Memory B cell (primary cell): Measurements from ENCODE around the gene UBAC2.

Experiments used
- ATAC-seq: fragments of 150-1000 bp; cut with Tn5 transposase; 2 replicates; pipeline ENCODE4 v1.10.0; 2021; ENCODE audit warnings: low read depth, mild to moderate bottlenecking, moderate library complexity
- DNase-seq, 2 donors: peaks; one replicate each; pipeline ENCODE4 v3.0.0; 2022; ENCODE audit warnings: low spot score in 2 of 2
- H3K27ac Mint-ChIP-seq: one replicate; pipeline ENCODE4 v1.8.0; 2022; ENCODE audit warnings: mild to moderate bottlenecking, moderate library complexity, mixed read lengths
- H3K27me3 Mint-ChIP-seq: one replicate; pipeline ENCODE4 v1.8.0; 2022; ENCODE audit warnings: mixed read lengths
- H3K36me3 Mint-ChIP-seq: one replicate; pipeline ENCODE4 v1.8.0; 2022; ENCODE audit warnings: mild to moderate bottlenecking, mixed read lengths
- H3K4me1 Mint-ChIP-seq: one replicate; pipeline ENCODE4 v1.8.0; 2022; ENCODE audit warnings: mixed read lengths
- H3K4me3 Mint-ChIP-seq: one replicate; pipeline ENCODE4 v1.8.0; 2022; ENCODE audit warnings: mild to moderate bottlenecking, moderate library complexity, mixed read lengths
- H3K9me3 Mint-ChIP-seq: one replicate; pipeline ENCODE4 v1.8.0; 2022; ENCODE audit warnings: mixed read lengths

Gene UBAC2

DNA sequence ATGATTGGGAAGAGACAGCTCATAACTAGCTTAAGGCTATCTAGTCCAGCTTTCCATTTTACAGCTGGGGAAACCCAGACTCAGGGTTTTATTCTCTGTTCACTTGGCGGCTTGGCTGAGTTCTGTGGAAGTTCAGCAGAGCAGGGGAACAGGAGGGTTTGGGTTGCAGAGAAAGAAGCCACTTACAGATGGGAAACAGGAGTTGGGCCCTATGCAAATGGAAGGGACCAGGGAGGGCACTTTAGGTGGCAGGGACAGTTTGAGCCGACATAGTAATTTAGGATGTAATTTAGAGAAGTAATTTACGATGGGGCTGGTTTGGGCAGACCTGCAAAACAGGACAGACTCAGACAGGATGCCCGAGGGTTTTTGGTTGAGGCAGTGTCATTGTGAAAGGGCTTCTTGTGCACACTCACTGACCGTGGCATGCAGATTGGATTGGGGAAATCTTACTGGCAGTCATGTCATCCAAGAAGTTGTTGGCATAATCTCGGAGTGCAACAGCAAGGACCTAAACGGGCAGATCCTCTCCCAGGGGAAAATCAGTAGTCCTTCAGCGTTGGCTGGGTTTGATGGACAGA lies 153.8 kb downstream of the UBAC2 start:
- Mint-ChIP-seq H3K4me3 (peak overlapping the region; percentile 73), H3K27ac (peak overlapping the region; percentile 100), H3K36me3 (peaks cover 16% of the 10 kb centered on the region), H3K9me3 (no peaks in the 10 kb centered on the region), H3K4me1 (peaks cover 59% of the 10 kb centered on the region), H3K27me3 (no peaks in the 10 kb centered on the region)
- ATAC-seq (peak; percentile 22), DNase-seq (peak in 1 of 2 donors; percentile 42)

DNA sequence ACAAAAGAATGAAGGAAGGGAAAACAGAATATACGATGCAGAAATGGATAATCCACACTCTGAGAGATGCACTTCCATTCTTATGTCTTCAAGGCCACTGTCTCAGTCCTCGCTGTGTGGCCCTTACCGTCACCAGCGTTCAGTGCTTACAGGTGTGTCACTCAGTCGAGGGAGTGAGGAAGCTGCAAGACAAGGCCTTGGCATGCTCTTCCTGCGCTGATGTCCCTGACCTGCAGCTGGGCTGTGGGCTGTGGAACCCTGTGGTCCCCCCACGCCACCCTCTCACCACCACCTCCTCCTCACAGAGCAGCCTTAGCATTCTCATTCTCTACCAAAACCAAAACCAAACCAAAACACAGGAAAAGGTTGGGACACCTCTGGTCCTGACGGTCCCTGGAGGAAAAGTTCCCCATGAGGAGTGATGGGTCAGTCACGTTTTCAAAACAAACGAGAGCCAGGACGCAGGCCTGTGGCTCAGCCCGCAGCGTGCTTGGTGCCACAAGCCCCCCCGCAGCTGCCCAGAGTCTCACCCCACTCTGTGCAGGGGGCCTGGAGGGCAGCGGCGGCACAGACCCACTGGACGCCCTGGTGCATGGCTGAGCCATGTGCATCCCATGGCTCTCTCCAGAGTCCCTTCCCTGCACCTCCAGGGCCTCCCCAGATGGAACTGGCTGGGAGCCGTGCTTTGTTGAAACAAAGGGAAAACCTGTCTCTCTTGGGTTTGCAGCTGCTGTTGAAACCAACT lies 154.8 kb downstream of the UBAC2 start:
- Mint-ChIP-seq H3K36me3 (peaks cover 13% of the 10 kb centered on the region), H3K27me3 (no peaks in the 10 kb centered on the region), H3K27ac (peak overlapping the region; percentile 100), H3K4me3 (peak overlapping the region; percentile 72), H3K4me1 (peaks cover 68% of the 10 kb centered on the region), H3K9me3 (no peaks in the 10 kb centered on the region)
- ATAC-seq (no peak), DNase-seq (no peak)

DNA sequence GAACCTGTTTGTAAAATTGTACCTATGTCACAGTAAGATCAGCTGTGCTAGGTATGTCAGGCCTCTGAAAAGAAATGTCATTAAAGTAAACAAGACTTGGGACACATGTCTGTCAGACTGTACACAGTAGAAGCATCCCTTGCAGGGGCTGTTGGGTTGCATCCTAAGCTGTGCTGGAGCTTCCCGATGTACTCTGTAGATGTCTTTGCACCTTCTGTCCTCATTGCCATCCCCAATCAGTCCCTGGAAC lies 155.3 kb downstream of the UBAC2 start:
- Mint-ChIP-seq H3K36me3 (peaks cover 15% of the 10 kb centered on the region), H3K4me3 (peak overlapping the region; percentile 72), H3K27me3 (no peaks in the 10 kb centered on the region), H3K4me1 (peaks cover 69% of the 10 kb centered on the region), H3K9me3 (no peaks in the 10 kb centered on the region), H3K27ac (peak overlapping the region; percentile 100)
- DNase-seq (no peak), ATAC-seq (peak; percentile 3)

DNA sequence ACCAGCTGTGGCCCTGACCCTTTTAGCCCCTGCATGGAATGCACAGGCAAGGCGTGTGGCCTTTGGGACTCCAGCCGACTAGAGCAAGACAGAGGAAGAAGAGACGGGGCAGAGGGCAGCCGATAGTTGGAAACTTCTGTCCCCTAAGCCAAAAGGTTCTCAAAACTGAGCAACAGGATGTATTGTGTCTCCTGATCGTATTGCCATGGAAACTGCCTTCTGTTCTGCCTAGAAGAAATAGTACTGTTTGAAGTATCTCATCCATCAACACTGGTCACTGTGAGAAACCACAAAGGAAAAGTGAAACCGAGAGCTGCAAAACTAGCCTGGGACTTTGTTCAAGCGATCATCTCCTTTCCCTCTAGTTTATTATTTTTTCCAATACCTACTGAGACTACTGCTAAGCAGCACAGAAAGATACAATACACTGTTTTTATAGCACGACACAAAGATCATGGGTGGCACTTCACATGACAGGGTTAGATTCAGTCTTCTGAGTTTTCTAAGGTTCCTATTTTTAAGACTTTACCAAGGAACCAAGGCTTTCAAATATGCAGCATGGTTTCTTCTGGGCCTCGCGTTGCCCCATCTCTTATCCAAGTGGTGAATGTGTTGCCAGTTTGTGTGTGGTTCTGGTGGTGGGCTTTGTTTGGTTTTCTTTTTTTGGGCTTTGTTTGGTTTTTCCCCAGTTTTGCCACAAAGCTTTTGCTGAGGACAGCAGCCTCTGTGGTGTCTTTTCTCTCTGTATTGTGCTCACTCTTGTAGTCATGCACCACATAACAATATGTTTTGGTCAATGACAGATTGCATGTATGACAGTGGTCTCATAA lies 155.8 kb downstream of the UBAC2 start:
- Mint-ChIP-seq H3K4me1 (peaks cover 72% of the 10 kb centered on the region), H3K27me3 (no peaks in the 10 kb centered on the region), H3K9me3 (no peaks in the 10 kb centered on the region), H3K36me3 (peaks cover 18% of the 10 kb centered on the region), H3K27ac (peak overlapping the region; percentile 100), H3K4me3 (peak overlapping the region; percentile 72)
- ATAC-seq, result peak; percentile 78
- DNase-seq, result peak; percentile 71 to 74

DNA sequence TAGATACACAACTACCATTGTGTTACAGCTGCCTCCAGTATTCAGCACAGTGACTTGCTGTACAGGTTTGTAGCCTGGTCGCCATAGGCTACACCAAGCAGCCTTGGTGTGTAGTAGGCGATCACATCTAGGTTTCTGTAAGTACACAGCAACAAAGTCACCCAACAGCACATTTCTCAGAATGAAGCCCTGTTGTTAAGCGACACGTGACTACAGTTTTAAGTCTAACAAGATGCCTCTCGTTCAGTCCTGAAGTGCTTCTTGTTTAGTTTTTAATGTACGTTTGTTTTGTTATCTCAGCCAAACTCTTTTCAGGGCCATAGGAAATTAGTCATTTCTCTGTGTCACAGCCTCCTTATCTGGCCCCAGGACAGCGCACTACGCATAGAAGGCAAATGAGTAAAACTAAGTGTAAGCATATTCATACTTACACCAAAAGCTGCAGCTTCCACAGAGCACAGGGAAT lies 156.5 kb downstream of the UBAC2 start:
- ATAC-seq, result no peak

DNA sequence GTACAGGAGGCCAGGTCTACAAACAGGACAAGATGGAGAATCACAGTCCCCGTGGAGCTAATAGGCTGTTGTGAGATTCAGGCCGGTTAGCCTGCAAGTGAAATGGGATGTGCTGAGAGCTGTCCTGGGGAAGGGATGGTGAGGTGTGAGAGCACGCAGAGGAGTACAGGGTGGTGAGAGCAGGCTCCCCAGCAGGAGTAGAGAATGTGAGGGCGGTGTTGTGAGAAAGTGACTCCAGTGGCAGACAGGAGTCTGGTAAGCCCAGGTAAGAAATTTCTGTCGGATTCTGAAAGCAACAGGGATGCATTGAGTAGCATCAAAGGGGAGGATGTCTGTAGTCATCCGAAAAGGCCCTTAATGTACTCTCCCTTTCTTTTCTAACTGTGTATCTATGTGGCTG lies 157.3 kb downstream of the UBAC2 start:
- peaks cover 23% of the 10 kb centered on the region for H3K36me3 Mint-ChIP-seq
- peak overlapping the region; percentile 100 for H3K27ac Mint-ChIP-seq
- ATAC-seq (no peak), DNase-seq (no peak)
- H3K4me1 Mint-ChIP-seq, result peaks cover 69% of the 10 kb centered on the region
- H3K27me3 Mint-ChIP-seq, result no peaks in the 10 kb centered on the region
- H3K4me3 Mint-ChIP-seq, result peak overlapping the region; percentile 7
- H3K9me3 Mint-ChIP-seq, result no peaks in the 10 kb centered on the region

More for the DNA sequence above, 156.5 kb downstream of the UBAC2 start:
- Mint-ChIP-seq H3K4me1 (peaks cover 71% of the 10 kb centered on the region), H3K27me3 (no peaks in the 10 kb centered on the region), H3K4me3 (peak overlapping the region; percentile 72), H3K9me3 (no peaks in the 10 kb centered on the region), H3K27ac (peak overlapping the region; percentile 100), H3K36me3 (peaks cover 21% of the 10 kb centered on the region)
- DNase-seq, result no peak

DNA sequence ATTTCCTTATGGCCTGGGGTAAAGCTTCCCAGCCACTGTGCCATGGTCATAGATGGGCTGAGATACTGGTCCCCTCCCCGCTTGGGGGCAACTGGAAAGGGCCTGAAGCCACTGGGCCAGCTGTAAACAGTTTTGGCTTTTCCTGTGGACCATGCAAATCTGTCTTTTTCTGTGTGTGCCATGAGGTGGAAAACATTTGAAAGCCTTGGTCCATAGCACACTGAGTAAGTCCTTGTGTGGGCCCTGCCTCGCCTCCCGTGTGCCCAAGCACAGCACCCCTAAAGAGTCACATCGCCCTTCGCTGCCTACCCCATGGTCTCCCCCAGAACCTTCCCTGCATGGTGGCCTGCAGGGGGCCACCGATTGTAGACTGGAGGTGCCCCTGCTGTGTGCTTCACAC lies 158.9 kb downstream of the UBAC2 start:
- ATAC-seq (no peak), DNase-seq (no peak)
- H3K36me3 Mint-ChIP-seq, result peaks cover 21% of the 10 kb centered on the region

DNA sequence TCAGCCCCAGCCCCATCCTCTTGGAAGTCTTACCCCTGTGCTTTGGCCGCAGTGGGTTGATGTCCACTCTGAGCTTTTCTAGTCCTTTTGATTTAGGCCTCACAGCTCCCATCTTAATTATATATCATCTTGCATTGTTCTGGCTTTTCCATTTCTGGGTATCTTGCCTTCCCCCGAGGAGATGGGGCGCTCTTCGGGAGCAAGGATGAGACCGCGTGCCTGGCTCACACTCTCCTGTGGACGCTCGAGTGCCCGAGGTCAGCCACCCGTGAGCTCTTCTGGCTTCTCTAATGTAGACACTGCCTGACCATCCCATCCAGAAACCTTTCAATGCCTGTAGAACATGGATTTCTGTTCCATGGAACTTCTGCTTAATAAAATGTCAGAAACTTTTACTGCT lies 160.0 kb downstream of the UBAC2 start:
- Mint-ChIP-seq H3K27ac (peak overlapping the region; percentile 100), H3K36me3 (peaks cover 18% of the 10 kb centered on the region), H3K27me3 (no peaks in the 10 kb centered on the region), H3K4me3 (no peak overlapping the region), H3K4me1 (peaks cover 66% of the 10 kb centered on the region), H3K9me3 (no peaks in the 10 kb centered on the region)
- DNase-seq (no peak), ATAC-seq (no peak)

More for the DNA sequence above, 158.9 kb downstream of the UBAC2 start:
- Mint-ChIP-seq H3K9me3 (no peaks in the 10 kb centered on the region), H3K4me3 (peak overlapping the region; percentile 50), H3K4me1 (peaks cover 70% of the 10 kb centered on the region), H3K27ac (peak overlapping the region; percentile 100), H3K27me3 (no peaks in the 10 kb centered on the region)

DNA sequence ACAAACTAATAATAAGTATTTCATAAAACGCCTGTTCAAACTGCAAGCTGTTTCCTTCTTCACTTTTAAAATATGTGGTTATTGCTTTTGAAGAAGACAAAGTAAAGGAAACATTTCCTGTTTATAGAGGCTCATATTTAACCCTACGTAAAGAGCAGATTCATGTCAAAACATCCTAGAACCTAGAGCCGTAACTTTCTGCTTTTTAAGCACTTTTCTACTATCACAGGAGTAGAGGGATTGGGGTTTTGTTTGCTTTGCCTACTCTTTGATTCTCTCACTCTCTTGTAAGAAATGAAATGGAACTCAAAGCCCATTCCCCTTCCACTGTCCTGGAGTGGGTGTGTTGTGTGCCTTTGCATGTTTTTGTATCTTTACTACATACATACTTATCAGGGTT lies 160.5 kb downstream of the UBAC2 start:
- H3K36me3 Mint-ChIP-seq, result peaks cover 20% of the 10 kb centered on the region
- no peak for DNase-seq
- H3K27me3 Mint-ChIP-seq, result no peaks in the 10 kb centered on the region
- H3K9me3 Mint-ChIP-seq, result no peaks in the 10 kb centered on the region
- H3K4me3 Mint-ChIP-seq, result no peak overlapping the region
- no peak for ATAC-seq
- peaks cover 67% of the 10 kb centered on the region for H3K4me1 Mint-ChIP-seq
- peak overlapping the region; percentile 100 for H3K27ac Mint-ChIP-seq

DNA sequence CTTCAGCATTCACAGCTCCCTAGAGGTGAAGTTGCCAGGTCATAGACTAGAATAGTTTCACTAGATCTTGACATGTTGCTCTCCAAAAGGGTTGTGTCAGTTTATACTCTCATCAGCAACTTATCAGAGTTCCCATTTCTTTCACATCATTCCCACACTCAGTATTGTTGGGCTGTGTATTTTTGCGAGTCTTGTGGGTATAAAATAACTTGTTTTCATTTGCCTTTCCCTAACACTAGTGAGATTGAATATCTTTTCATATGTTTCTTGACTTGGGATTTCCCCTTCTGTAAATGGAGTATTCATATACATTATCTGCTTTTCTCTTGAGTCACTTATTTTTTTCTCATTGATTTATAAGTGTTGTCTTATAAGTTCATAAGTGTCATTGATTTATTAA lies 161.7 kb downstream of the UBAC2 start:
- DNase-seq (no peak), ATAC-seq (no peak)
- H3K27ac Mint-ChIP-seq, result peak overlapping the region; percentile 82
- no peaks in the 10 kb centered on the region for H3K9me3 Mint-ChIP-seq
- H3K4me1 Mint-ChIP-seq, result peaks cover 66% of the 10 kb centered on the region
- H3K36me3 Mint-ChIP-seq, result peaks cover 22% of the 10 kb centered on the region
- H3K27me3 Mint-ChIP-seq, result no peaks in the 10 kb centered on the region
- H3K4me3 Mint-ChIP-seq, result no peak overlapping the region

DNA sequence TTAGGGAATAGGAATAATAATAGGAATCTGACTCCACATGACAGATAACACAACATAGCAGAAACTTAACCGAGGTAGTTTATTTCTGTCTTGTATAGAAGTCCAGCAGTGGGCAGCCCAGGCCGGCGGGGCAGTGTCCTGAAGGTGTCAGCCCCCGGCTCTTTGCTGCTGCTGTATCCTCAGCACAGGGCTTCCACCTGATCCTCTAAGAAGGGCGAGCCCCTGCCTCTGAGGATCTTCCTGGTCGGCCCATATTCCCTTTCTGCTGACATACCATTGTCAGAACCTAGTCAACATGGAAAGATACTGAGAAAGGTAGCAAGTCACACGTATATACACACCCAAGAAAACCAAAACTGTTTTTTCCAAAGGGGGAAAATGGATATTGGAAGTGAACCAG lies 162.7 kb downstream of the UBAC2 start:
- Mint-ChIP-seq H3K27me3 (no peaks in the 10 kb centered on the region), H3K4me1 (peaks cover 70% of the 10 kb centered on the region), H3K27ac (peak overlapping the region; percentile 86), H3K9me3 (no peaks in the 10 kb centered on the region), H3K36me3 (peaks cover 27% of the 10 kb centered on the region), H3K4me3 (no peak overlapping the region)
- DNase-seq, result no peak
- ATAC-seq, result no peak

DNA sequence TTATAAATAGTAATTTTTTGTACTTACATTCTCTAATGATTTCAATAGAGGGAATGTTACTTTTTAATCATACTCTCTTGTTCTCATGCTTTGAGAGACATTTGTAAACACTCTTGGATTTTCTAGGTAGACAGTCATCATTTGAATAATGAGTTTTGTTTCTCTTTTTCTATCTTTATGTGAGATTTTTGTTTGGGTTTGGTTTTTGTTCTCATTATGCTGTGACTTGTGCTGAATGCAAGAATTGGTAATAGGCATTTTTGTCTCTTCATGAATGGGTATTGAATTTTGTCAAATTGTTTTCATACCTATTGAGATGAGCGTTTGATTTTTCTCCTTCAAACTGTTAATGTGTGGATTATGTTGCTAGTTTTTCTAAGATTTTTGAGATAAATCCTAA lies 163.3 kb downstream of the UBAC2 start:
- Mint-ChIP-seq H3K36me3 (peaks cover 31% of the 10 kb centered on the region), H3K4me1 (peaks cover 68% of the 10 kb centered on the region), H3K27me3 (no peaks in the 10 kb centered on the region), H3K4me3 (peak overlapping the region; percentile 51), H3K27ac (peak overlapping the region; percentile 86), H3K9me3 (no peaks in the 10 kb centered on the region)
- DNase-seq, result no peak
- peak; percentile 42 for ATAC-seq

DNA sequence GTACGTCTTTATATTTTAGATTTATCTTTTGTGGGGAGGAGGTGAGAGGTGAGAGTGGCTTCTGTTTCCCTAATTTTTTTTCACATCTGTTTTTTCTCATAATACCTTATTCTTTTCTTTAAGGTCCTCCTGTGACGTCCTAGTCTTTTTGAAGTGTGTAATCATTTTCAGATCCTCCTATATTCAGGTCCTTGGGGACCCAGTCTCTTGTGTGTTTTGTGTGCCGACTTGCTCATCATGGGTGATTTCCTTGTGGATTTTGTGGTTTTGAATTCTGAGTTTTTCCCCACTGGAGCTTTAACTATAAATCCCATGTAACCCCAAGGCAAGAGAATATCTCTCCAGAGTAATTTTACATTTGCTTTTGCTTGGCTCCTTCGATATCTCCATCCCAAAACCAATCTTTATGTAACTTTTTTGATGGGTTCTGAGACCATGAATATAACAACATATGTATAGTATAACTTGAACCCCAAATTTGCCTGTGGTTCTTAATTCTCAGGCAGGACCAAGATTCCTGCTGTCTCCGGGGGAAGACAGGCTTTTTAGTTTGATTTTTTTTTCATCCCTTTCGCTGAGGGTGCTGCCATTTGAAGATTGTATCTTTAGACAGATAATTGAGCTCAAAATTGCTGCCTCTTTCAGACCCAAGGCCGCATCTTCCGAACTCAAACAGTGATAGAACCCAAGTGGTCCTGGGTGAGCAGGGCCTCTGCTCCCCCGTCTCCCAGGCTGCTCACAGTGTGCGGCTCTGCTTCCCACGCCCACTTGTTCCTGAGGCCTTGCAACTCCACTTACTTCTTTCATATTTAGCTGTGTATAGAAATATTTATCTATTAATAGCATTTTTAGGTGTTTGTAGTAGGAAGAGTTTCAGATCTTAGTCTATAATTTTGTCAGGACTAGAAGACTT lies 165.7 kb downstream of the UBAC2 start:
- ATAC-seq (peak; percentile 89), DNase-seq (peak in 1 of 2 donors; percentile 39)
- H3K4me1 Mint-ChIP-seq, result peaks cover 54% of the 10 kb centered on the region
- peak overlapping the region; percentile 49 for H3K4me3 Mint-ChIP-seq
- no peaks in the 10 kb centered on the region for H3K27me3 Mint-ChIP-seq
- peak overlapping the region; percentile 88 for H3K27ac Mint-ChIP-seq
- no peaks in the 10 kb centered on the region for H3K9me3 Mint-ChIP-seq
- H3K36me3 Mint-ChIP-seq, result peaks cover 41% of the 10 kb centered on the region
